Activated T-helper 1 cell treated with anti-CD3 and anti-CD28 coated beads, Interleukin-12 subunit alpha, Interleukin-12 subunit beta, Interleukin-2, Interleukin-4 antibody, amounts not matched to agents 30 ng/mL and 10 ng/mL and 1 ng/mL, durations not matched to agents 14 hours and 24 hours and 36 hours (primary cell): ENCODE results near the gene TMEM244. TPM values are rescaled to one million over a fixed set of nuclear protein-coding genes. Genes with fewer than 3 reads are reported as not detected.
"Not testable (repeated sequence)": the region's sequence is repeated elsewhere in the genome, so short reads cannot be mapped to it uniquely, and the experiment has no call there.

Source experiments
- DNase-seq: peaks from one replicate; pipeline ENCODE4 v3.0.0; 2021; ENCODE audit warnings: low spot score
- H3K27ac Mint-ChIP-seq: one replicate; pipeline ENCODE4 v1.8.0; 2021; ENCODE audit warnings: mild to moderate bottlenecking, mixed read lengths
- H3K27me3 Mint-ChIP-seq: one replicate; pipeline ENCODE4 v1.8.0; 2022; ENCODE audit warnings: mild to moderate bottlenecking, moderate library complexity, mixed read lengths; ENCODE audit not compliant: insufficient read depth
- H3K36me3 Mint-ChIP-seq: one replicate; pipeline ENCODE4 v1.8.0; 2021; ENCODE audit warnings: low read depth, mixed read lengths
- H3K4me1 Mint-ChIP-seq: one replicate; pipeline ENCODE4 v1.8.0; 2021; ENCODE audit warnings: low read depth, mixed read lengths
- H3K4me3 Mint-ChIP-seq: one replicate; pipeline ENCODE4 v1.8.0; 2021; ENCODE audit warnings: mild to moderate bottlenecking, moderate library complexity, mixed read lengths
- H3K9me3 Mint-ChIP-seq: one replicate; pipeline ENCODE4 v1.8.0; 2021; ENCODE audit warnings: mixed read lengths
- intact Hi-C: fragments of 100-400 bp; cut with micrococcal nuclease; formaldehyde crosslinking; loops from one replicate; pipeline ENCODE4 v1.15.1; 2024
- total RNA-seq: library from RNA; stranded (reverse); gene quantifications from 2 replicates; pipeline ENCODE4 v1.2.3, GENCODE V29; 2022

The TMEM244 gene
- total RNA-seq, 1 donor from 2014 or later = not detected

GRCh38 chr6:129832299-129832698, 28.8 kb downstream of the TMEM244 start:
- H3K27ac Mint-ChIP-seq = no peak overlapping the region
- H3K4me1 Mint-ChIP-seq = no peaks in the 10 kb centered on the region
- DNase-seq = no peak
- intact Hi-C loops = no loop called here
- no peak overlapping the region for H3K4me3 Mint-ChIP-seq
- no peaks in the 10 kb centered on the region for H3K27me3 Mint-ChIP-seq
- H3K9me3 Mint-ChIP-seq = no peaks in the 10 kb centered on the region
- no peaks in the 10 kb centered on the region for H3K36me3 Mint-ChIP-seq

GRCh38 chr6:129828229-129828628, 32.9 kb downstream of the TMEM244 start:
- H3K4me3 Mint-ChIP-seq = no peak overlapping the region
- DNase-seq = no peak
- no peak overlapping the region for H3K27ac Mint-ChIP-seq
- no peaks in the 10 kb centered on the region for H3K27me3 Mint-ChIP-seq
- H3K9me3 Mint-ChIP-seq = no peaks in the 10 kb centered on the region
- intact Hi-C loops = no loop called here
- H3K36me3 Mint-ChIP-seq = no peaks in the 10 kb centered on the region
- no peaks in the 10 kb centered on the region for H3K4me1 Mint-ChIP-seq

- no peak for DNase-seq
- H3K36me3 Mint-ChIP-seq = no peaks in the 10 kb centered on the region
- H3K27me3 Mint-ChIP-seq = peaks cover 18% of the 10 kb centered on the region
- no peak overlapping the region for H3K4me3 Mint-ChIP-seq
- peaks cover 13% of the 10 kb centered on the region for H3K4me1 Mint-ChIP-seq
- no peaks in the 10 kb centered on the region for H3K9me3 Mint-ChIP-seq
- H3K27ac Mint-ChIP-seq = no peak overlapping the region
- intact Hi-C loops = no loop called here
Observed at GRCh38 chr6:129818251-129818650, 42.9 kb downstream of the TMEM244 start.

- intact Hi-C loops = no loop called here
- Mint-ChIP-seq H3K4me3 (no peak overlapping the region), H3K36me3 (no peaks in the 10 kb centered on the region), H3K27ac (no peak overlapping the region), H3K4me1 (peaks cover 13% of the 10 kb centered on the region), H3K9me3 (no peaks in the 10 kb centered on the region), H3K27me3 (peaks cover 18% of the 10 kb centered on the region)
- DNase-seq = no peak
Observed at GRCh38 chr6:129817821-129818220, 43.3 kb downstream of the TMEM244 start.

GRCh38 chr6:129817332-129817731, 43.8 kb downstream of the TMEM244 start:
- H3K4me1 Mint-ChIP-seq = peaks cover 13% of the 10 kb centered on the region
- intact Hi-C loops = no loop called here
- H3K27me3 Mint-ChIP-seq = peaks cover 22% of the 10 kb centered on the region
- H3K9me3 Mint-ChIP-seq = no peaks in the 10 kb centered on the region
- H3K36me3 Mint-ChIP-seq = no peaks in the 10 kb centered on the region
- no peak for DNase-seq
- H3K27ac Mint-ChIP-seq = no peak overlapping the region
- H3K4me3 Mint-ChIP-seq = no peak overlapping the region

- Mint-ChIP-seq H3K9me3 (peaks cover 4% of the 10 kb centered on the region), H3K27ac (no peak overlapping the region), H3K4me1 (peaks cover 1% of the 10 kb centered on the region), H3K36me3 (no peaks in the 10 kb centered on the region), H3K27me3 (peaks cover 27% of the 10 kb centered on the region), H3K4me3 (no peak overlapping the region)
- intact Hi-C loops = no loop called here
- DNase-seq = no peak
Observed at GRCh38 chr6:129812145-129812777, 48.9 kb downstream of the TMEM244 start.

GRCh38 chr6:129807141-129807540, 54.0 kb downstream of the TMEM244 start:
- intact Hi-C loops, H3K36me3 Mint-ChIP-seq, H3K4me3 Mint-ChIP-seq, H3K27ac Mint-ChIP-seq, H3K4me1 Mint-ChIP-seq, DNase-seq: not testable (repeated sequence)
- Mint-ChIP-seq H3K27me3 (peaks cover 25% of the 10 kb centered on the region), H3K9me3 (peaks cover 14% of the 10 kb centered on the region)

GRCh38 chr6:129802920-129803319, 58.2 kb downstream of the TMEM244 start:
- H3K27ac Mint-ChIP-seq, intact Hi-C loops, H3K4me3 Mint-ChIP-seq, H3K36me3 Mint-ChIP-seq, DNase-seq, H3K4me1 Mint-ChIP-seq: not testable (repeated sequence)
- Mint-ChIP-seq H3K27me3 (peaks cover 25% of the 10 kb centered on the region), H3K9me3 (peaks cover 12% of the 10 kb centered on the region)

GRCh38 chr6:129801909-129802308, 59.2 kb downstream of the TMEM244 start:
- Mint-ChIP-seq H3K9me3 (peaks cover 12% of the 10 kb centered on the region), H3K36me3 (peaks cover 4% of the 10 kb centered on the region)

GRCh38 chr6:129795261-129795660, 65.9 kb downstream of the TMEM244 start:
- Mint-ChIP-seq H3K27me3 (peaks cover 26% of the 10 kb centered on the region), H3K4me1 (peaks cover 7% of the 10 kb centered on the region), H3K27ac (no peak overlapping the region), H3K4me3 (no peak overlapping the region), H3K9me3 (no peaks in the 10 kb centered on the region), H3K36me3 (no peaks in the 10 kb centered on the region)
- intact Hi-C loops = no loop called here
- no peak for DNase-seq

More at GRCh38 chr6:129801909-129802308, 59.2 kb downstream of the TMEM244 start:
- no peak overlapping the region for H3K27ac Mint-ChIP-seq
- H3K4me3 Mint-ChIP-seq = no peak overlapping the region
- H3K4me1 Mint-ChIP-seq = no peaks in the 10 kb centered on the region
- no peak for DNase-seq
- intact Hi-C loops = no loop called here
- H3K27me3 Mint-ChIP-seq = peaks cover 20% of the 10 kb centered on the region

GRCh38 chr6:129793447-129793846, 67.7 kb downstream of the TMEM244 start:
- intact Hi-C loops = no loop called here
- H3K27ac Mint-ChIP-seq = no peak overlapping the region
- no peaks in the 10 kb centered on the region for H3K9me3 Mint-ChIP-seq
- H3K4me1 Mint-ChIP-seq = peaks cover 7% of the 10 kb centered on the region
- no peak for DNase-seq
- no peaks in the 10 kb centered on the region for H3K36me3 Mint-ChIP-seq
- no peak overlapping the region for H3K4me3 Mint-ChIP-seq
- peaks cover 25% of the 10 kb centered on the region for H3K27me3 Mint-ChIP-seq

GRCh38 chr6:129792049-129792448, 69.1 kb downstream of the TMEM244 start:
- intact Hi-C loops = no loop called here
- H3K9me3 Mint-ChIP-seq = no peaks in the 10 kb centered on the region
- no peak overlapping the region for H3K27ac Mint-ChIP-seq

GRCh38 chr6:129790785-129791184, 70.3 kb downstream of the TMEM244 start:
- Mint-ChIP-seq H3K4me3 (no peak overlapping the region), H3K27me3 (peaks cover 16% of the 10 kb centered on the region), H3K36me3 (no peaks in the 10 kb centered on the region), H3K9me3 (no peaks in the 10 kb centered on the region), H3K4me1 (peaks cover 7% of the 10 kb centered on the region), H3K27ac (no peak overlapping the region)
- intact Hi-C loops = no loop called here
- DNase-seq = no peak

More at GRCh38 chr6:129792049-129792448, 69.1 kb downstream of the TMEM244 start:
- DNase-seq = no peak
- H3K27me3 Mint-ChIP-seq = peaks cover 21% of the 10 kb centered on the region
- no peaks in the 10 kb centered on the region for H3K36me3 Mint-ChIP-seq
- no peak overlapping the region for H3K4me3 Mint-ChIP-seq
- peaks cover 7% of the 10 kb centered on the region for H3K4me1 Mint-ChIP-seq

GRCh38 chr6:129789974-129790373, 71.1 kb downstream of the TMEM244 start:
- H3K9me3 Mint-ChIP-seq = no peaks in the 10 kb centered on the region
- H3K27me3 Mint-ChIP-seq = peaks cover 12% of the 10 kb centered on the region
- no peak overlapping the region for H3K4me3 Mint-ChIP-seq
- no peaks in the 10 kb centered on the region for H3K36me3 Mint-ChIP-seq
- H3K4me1 Mint-ChIP-seq = peaks cover 7% of the 10 kb centered on the region
- intact Hi-C loops = no loop called here
- DNase-seq = no peak
- H3K27ac Mint-ChIP-seq = no peak overlapping the region
